SK-N-SH treated with all-trans-retinoic acid at 6 μM for 48 hours (cell line): ENCODE measurements around the gene MOGAT3.

Experiments
- ARNTL ChIP-seq: fragments of 450-650 bp; formaldehyde crosslinking; IDR thresholded peaks from 2 replicates; pipeline ENCODE4 v1.5.0; 2020; ENCODE audit warnings: low read depth, mild to moderate bottlenecking, moderate library complexity, borderline replicate concordance
- ESRRG ChIP-seq: fragments of 250-450 bp; sonication (Bioruptor Pico); IDR thresholded peaks from 2 replicates; pipeline ENCODE4 v1.6.1; 2021; ENCODE audit warnings: mild to moderate bottlenecking
- GLIS3 ChIP-seq: fragments of 250-450 bp; sonication (Bioruptor Pico); IDR thresholded peaks from 2 replicates; pipeline ENCODE4 v1.5.0; 2020; ENCODE audit warnings: mild to moderate bottlenecking, moderate library complexity
- ISL1 ChIP-seq: fragments of 250-450 bp; sonication (Bioruptor Pico); IDR thresholded peaks from 2 replicates; pipeline ENCODE4 v2.1.2; 2022; ENCODE audit warnings: mild to moderate bottlenecking, moderate library complexity
- ZFP3 ChIP-seq: fragments of 250-450 bp; sonication (Bioruptor Pico); IDR thresholded peaks from 2 replicates; pipeline ENCODE4 v1.5.0; 2020; ENCODE audit warnings: mild to moderate bottlenecking, moderate library complexity
- TF ChIP-seq, protein P1 (sequence below): fragments of 250-450 bp; sonication (Bioruptor Pico); IDR thresholded peaks from 2 replicates; pipeline ENCODE4 v1.8.0; 2020; ENCODE audit warnings: mild to moderate bottlenecking, moderate library complexity, borderline replicate concordance
- TF ChIP-seq, protein P2 (sequence below): fragments of 250-450 bp; sonication (Bioruptor Pico); IDR thresholded peaks from 2 replicates; pipeline ENCODE4 v1.5.1; 2021; ENCODE audit warnings: mild to moderate bottlenecking, moderate library complexity

DNA sequence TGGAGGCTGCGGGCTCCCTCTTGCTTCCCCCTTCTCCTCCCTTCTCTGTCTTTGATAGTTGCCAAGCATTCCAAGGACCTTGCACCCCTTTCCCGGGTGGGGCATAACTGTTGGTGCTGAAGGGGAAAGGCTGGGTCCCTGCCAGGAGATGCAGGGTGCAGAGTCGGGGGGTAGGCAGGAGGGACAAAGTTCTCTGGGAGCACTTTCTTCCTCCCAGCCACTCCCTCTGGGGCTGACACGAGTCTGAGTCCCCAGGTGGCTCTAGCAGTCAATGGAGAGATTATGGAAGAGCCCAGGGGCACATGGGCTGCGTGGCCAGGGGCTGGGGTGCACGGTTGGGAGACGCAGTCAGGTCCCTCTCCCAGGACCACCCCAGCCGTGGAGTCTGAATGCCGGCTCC lies 34.7 kb upstream of the MOGAT3 start:
- no peak for TF ChIP-seq ISL1 (CRISPR knock-in tag)
- no peak for TF ChIP-seq ESRRG (CRISPR knock-in tag)
- no peak for TF ChIP-seq ZFP3 (CRISPR knock-in tag)
- no peak for TF ChIP-seq GLIS3 (CRISPR knock-in tag)
- TF ChIP-seq, protein P1, sequence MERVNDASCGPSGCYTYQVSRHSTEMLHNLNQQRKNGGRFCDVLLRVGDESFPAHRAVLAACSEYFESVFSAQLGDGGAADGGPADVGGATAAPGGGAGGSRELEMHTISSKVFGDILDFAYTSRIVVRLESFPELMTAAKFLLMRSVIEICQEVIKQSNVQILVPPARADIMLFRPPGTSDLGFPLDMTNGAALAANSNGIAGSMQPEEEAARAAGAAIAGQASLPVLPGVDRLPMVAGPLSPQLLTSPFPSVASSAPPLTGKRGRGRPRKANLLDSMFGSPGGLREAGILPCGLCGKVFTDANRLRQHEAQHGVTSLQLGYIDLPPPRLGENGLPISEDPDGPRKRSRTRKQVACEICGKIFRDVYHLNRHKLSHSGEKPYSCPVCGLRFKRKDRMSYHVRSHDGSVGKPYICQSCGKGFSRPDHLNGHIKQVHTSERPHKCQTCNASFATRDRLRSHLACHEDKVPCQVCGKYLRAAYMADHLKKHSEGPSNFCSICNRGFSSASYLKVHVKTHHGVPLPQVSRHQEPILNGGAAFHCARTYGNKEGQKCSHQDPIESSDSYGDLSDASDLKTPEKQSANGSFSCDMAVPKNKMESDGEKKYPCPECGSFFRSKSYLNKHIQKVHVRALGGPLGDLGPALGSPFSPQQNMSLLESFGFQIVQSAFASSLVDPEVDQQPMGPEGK, result no peak
- no peak for TF ChIP-seq ARNTL (CRISPR knock-in tag)
- TF ChIP-seq, protein P2, sequence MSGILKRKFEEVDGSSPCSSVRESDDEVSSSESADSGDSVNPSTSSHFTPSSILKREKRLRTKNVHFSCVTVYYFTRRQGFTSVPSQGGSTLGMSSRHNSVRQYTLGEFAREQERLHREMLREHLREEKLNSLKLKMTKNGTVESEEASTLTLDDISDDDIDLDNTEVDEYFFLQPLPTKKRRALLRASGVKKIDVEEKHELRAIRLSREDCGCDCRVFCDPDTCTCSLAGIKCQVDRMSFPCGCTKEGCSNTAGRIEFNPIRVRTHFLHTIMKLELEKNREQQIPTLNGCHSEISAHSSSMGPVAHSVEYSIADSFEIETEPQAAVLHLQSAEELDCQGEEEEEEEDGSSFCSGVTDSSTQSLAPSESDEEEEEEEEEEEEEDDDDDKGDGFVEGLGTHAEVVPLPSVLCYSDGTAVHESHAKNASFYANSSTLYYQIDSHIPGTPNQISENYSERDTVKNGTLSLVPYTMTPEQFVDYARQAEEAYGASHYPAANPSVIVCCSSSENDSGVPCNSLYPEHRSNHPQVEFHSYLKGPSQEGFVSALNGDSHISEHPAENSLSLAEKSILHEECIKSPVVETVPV, result no peak
